ENCODE measurements around the gene CYSTM1.

DNA sequence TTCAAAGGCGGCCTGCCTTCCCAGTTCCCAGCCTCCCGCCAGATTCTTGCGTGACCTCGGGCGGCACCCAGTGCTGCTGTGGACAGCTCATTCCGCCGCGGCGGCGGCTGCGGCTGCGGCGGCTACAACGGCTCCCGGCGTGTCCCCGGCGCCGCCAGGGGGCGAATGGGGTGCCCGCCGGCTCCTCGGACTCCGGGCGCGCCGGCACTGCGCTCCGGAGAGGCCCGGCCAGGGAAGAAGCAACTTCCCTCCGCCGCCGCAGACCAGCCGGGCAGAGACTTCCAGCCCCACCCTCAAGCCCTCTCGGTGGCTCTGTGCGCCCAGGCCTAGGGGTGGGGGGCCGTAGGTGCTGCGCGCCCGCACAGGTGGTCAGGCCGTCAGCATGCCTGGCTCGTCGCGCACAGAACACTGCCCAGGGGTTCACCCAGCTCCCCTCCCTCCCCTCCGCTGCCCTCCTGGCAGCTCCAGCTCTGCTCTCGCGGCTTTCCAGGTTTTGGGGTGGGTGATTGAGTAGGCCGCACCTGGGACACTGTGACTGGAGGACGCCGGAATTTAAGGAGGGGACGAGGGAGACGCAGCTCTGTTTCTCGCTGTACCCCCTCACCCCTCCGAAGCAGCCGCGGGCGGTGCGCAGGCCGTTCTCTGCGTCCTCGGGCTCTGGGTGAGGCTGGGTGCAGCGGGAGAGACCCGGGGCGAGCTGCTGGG is 29.0 kb upstream of the CYSTM1 start:
- no peak for TF ChIP-seq POLR2A (IDR thresholded peaks at IDR 0.05; ENCODE audit: low read depth, low read length)
- TF ChIP-seq EZH2 (IDR thresholded peaks at IDR 0.05; ENCODE audit: borderline replicate concordance, low read depth, low read length, severe bottlenecking): peak; percentile 72
- no peak for TF ChIP-seq MAX (IDR thresholded peaks at IDR 0.05; ENCODE audit: insufficient read depth, insufficient read length)
- TF ChIP-seq CTCF (IDR thresholded peaks at IDR 0.05; ENCODE audit: extremely low read depth in 1 of 2, insufficient read depth in 1 of 2, low read depth in 1 of 2, low read length in 2 of 2): peak; percentile 67 to 77
